Aorta (tissue), 5 donors: ENCODE data around the gene PRPH2. TPM values are rescaled to one million over a fixed set of nuclear protein-coding genes. Genes with fewer than 3 reads are reported as not detected.

Experiments used
- ATAC-seq: fragments of 200-7000 bp; cut with Tn5 transposase; one replicate; pipeline ENCODE4 v1.9.1; 2022; ENCODE audit warnings: moderate library complexity; ENCODE audit not compliant: low FRiP score
- DNase-seq, 2 donors: peaks; one replicate each; pipeline ENCODE4 v3.0.0-alpha.2; 2020
- H3K27ac ChIP-seq, 2 donors: one replicate each; pipeline ENCODE4 v1.5.1; 2013; ENCODE audit warnings: low read length in 2 of 2, mild to moderate bottlenecking in 2 of 2, moderate library complexity in 2 of 2, control low read depth in 1 of 2, inconsistent platforms in 1 of 2, low read depth in 1 of 2
- H3K27me3 ChIP-seq, 2 donors: one replicate each; pipeline ENCODE4 v1.6.1; 2013; ENCODE audit warnings: control low read depth in 1 of 2, low read length in 1 of 2, mild to moderate bottlenecking in 1 of 2, moderate library complexity in 1 of 2; ENCODE audit not compliant: insufficient read depth in 2 of 2, control insufficient read depth in 1 of 2
- H3K36me3 ChIP-seq, 2 donors: one replicate each; pipeline ENCODE4 v1.6.1; 2013; ENCODE audit warnings: control low read depth in 1 of 2, low read length in 1 of 2, mild to moderate bottlenecking in 1 of 2; ENCODE audit not compliant: insufficient read depth in 2 of 2, control insufficient read depth in 1 of 2
- H3K4me1 ChIP-seq, 2 donors: one replicate each; pipeline ENCODE4 v1.6.1; 2013; ENCODE audit warnings: low read length in 2 of 2, control low read depth in 1 of 2, mild to moderate bottlenecking in 1 of 2, moderate library complexity in 1 of 2; ENCODE audit not compliant: insufficient read depth in 2 of 2, control insufficient read depth in 1 of 2
- H3K4me3 ChIP-seq, 2 donors: one replicate each; pipeline ENCODE4 v1.5.1; 2013; ENCODE audit warnings: low read length in 2 of 2, control low read depth in 1 of 2, mild to moderate bottlenecking in 1 of 2
- H3K9me3 ChIP-seq: one replicate; pipeline ENCODE4 v1.6.1; 2013; ENCODE audit warnings: mild to moderate bottlenecking, low read length; ENCODE audit not compliant: control insufficient read depth
- WGBS, 2 donors: extraction: QIAGEN DNeasy Blood & Tissue Kit; methylation state at CpG; one replicate each; pipeline ENCODE4 v1.1.7; 2013; 5-methylcytosine and 5-hydroxymethylcytosine counted together
- intact Hi-C, 2 donors: fragments of 100-400 bp; cut with DNase I; formaldehyde crosslinking; loops; one replicate each; pipeline versions ENCODE4 v1.14.2 to v1.15.0; 2022
- long read RNA-seq, 2 donors: library from polyadenylated mRNA; unstranded; transcript quantifications; one replicate each; pipeline ENCODE4 v2.0.0, GENCODE V29; 2020 to 2021
- polyA plus RNA-seq, 2 donors: library from polyadenylated mRNA; stranded (reverse); fragments of 200-250 nt; gene quantifications; one replicate each; pipeline ENCODE4 v1.2.3, GENCODE V29; 2013
- total RNA-seq, 2 donors: library from RNA; stranded (reverse); fragmentation: NEBNext Ultra II Directional; extraction: Animal tissue kit (Norgen Biotek cat#: 25700); gene quantifications; one replicate each; pipeline ENCODE4 v1.2.1, GENCODE V29; 2021
- donor health status: healthy with polysubstance abuse.
- donor health status: Bipolar disorder and iron deficiency.
- donor health status: DM: no; HTN: no; CAD: no.
- donor health status: DM: no; HTN: no; CAD: no.
- donor health status: DM: yes; HTN: yes; CAD: no.

The PRPH2 gene, protein sequence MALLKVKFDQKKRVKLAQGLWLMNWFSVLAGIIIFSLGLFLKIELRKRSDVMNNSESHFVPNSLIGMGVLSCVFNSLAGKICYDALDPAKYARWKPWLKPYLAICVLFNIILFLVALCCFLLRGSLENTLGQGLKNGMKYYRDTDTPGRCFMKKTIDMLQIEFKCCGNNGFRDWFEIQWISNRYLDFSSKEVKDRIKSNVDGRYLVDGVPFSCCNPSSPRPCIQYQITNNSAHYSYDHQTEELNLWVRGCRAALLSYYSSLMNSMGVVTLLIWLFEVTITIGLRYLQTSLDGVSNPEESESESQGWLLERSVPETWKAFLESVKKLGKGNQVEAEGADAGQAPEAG
- total RNA-seq: 1 to 10 TPM; 1.4 to 2.8 TPM
- under 1 TPM in 1 of 2 donors, not detected in 1; 0.72 TPM for polyA plus RNA-seq
- long read RNA-seq, donor 1, partial matches to known transcripts: 2 of 3 reads
- long read RNA-seq, donor 1, other reads (novel, unspliced or antisense): 0 of 3 reads
- long read RNA-seq, donor 2, partial matches to known transcripts: 1 of 2 reads
- long read RNA-seq, donor 2, other reads (novel, unspliced or antisense): 1 of 2 reads

DNA sequence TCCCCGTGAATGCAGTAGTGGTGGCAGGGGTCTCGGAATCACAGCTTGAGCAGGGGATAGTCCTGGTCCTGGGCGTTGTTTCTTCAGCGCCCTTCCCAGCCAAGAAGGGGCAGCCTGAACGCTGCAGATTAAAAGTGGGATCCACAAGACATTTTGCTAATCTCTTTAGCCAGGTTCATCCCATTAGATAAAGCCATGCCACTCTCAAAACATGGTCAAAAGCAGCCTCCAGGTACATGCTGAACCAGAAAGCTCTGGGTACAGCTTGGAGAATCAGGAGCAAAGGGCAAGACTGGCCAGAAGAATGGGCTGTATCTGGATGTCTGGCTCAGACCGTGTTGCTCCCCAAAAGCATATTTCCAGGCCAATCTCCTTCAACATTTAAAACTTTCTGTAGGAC is at the start of gene PRPH2:
Gene PRPH2, minus strand, starts transcription at position 101 of the 400 bp plus-strand sequence. CDS start 263 bp downstream, outside the sequence.
- no peak for ATAC-seq
- peaks cover 0 to 4% of the 10 kb centered on the region in 2 donors for H3K4me1 ChIP-seq
- H3K4me3 ChIP-seq: no peak within 1 kb of the TSS
- WGBS, 2 donors: 94 to 95% methylated on average over 6 of the region's 6 CpGs
- H3K36me3 ChIP-seq: no peaks in the 10 kb centered on the region
- no peaks in the 10 kb centered on the region for H3K9me3 ChIP-seq
- H3K27ac ChIP-seq: no peak within 1 kb of the TSS
- DNase-seq: no peak
- no peaks in the 10 kb centered on the region for H3K27me3 ChIP-seq
- intact Hi-C loops: no loop called here

DNA sequence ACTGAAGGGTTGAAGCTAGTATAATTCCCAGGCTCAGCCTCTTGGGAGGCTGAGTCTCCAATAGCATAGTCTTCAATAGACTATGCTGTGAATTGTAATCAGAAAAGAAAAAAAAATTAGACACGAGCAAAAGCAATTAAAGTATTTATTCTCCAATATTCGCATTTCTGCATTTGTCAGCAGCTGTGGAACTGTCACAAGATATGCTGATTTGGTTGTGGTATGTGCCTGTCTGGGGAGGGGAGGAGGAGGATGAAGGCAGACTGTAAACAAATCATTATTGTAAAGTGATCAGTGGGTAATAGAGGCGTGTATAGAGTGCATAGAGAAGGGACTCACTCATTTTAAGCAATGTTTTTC is 49.3 kb upstream of the PRPH2 start:
- ATAC-seq: no peak
- 77 to 79% methylated on average over 3 of the region's 3 CpGs for WGBS, 2 donors
- no peak for DNase-seq
- Histone ChIP-seq H3K27me3 (no peaks in the 10 kb centered on the region), H3K9me3 (no peaks in the 10 kb centered on the region), H3K4me3 (no peak overlapping the region), H3K27ac (no peak overlapping the region), H3K36me3 (no peaks in the 10 kb centered on the region), H3K4me1 (no peaks in the 10 kb centered on the region)
- intact Hi-C loops: no loop called here

DNA sequence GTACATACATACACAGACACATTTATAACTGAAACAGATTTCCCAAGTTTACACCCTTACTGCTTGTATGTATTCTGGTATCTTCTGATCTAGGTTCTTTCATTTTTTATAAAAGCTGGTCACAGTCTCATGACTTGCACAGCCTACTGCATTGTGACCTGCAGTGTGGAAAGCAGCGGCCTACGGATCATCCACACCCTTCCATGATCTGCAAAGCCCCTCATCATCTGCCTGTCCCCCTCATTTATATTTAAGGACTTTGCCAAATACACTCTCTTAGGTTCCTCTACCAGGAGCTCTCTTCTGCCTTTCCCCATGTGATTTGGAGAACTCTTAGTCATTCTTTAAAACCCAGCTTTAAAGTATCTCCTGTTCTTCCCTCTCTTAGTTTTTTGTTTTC is 47.4 kb upstream of the PRPH2 start:
- Histone ChIP-seq H3K27me3 (no peaks in the 10 kb centered on the region), H3K4me1 (no peaks in the 10 kb centered on the region), H3K4me3 (no peak overlapping the region), H3K27ac (no peak overlapping the region), H3K9me3 (no peaks in the 10 kb centered on the region), H3K36me3 (no peaks in the 10 kb centered on the region)
- intact Hi-C loops: no loop called here
- ATAC-seq (no peak), DNase-seq (no peak)
- WGBS, 2 donors: 93 to 96% methylated on average over 2 of the region's 2 CpGs

DNA sequence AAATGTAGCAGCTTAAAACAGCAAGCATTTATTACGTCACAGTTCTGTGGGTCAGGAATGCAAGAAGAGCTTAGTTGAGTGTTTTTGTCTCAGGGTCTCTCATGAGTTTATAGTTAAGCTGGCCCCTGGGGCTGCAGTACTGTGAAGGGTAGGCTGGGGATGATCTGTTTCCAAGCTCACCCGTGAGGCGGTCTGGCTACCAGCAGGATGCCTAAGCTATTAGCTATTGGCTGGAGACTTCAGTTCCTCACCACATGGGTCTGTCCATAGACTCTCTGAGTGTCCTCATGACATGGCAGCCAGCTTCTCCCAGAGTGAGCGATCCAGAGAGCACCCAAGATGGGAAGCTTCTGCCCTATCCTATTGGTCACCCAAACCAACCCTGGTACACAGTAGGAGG is 46.7 kb upstream of the PRPH2 start:
- DNase-seq (no peak), ATAC-seq (no peak)
- Histone ChIP-seq H3K4me1 (no peaks in the 10 kb centered on the region), H3K27me3 (no peaks in the 10 kb centered on the region), H3K36me3 (no peaks in the 10 kb centered on the region), H3K9me3 (no peaks in the 10 kb centered on the region), H3K27ac (no peak overlapping the region), H3K4me3 (no peak overlapping the region)
- intact Hi-C loops: no loop called here
- 94 to 99% methylated on average over 4 of the region's 4 CpGs for WGBS, 2 donors

DNA sequence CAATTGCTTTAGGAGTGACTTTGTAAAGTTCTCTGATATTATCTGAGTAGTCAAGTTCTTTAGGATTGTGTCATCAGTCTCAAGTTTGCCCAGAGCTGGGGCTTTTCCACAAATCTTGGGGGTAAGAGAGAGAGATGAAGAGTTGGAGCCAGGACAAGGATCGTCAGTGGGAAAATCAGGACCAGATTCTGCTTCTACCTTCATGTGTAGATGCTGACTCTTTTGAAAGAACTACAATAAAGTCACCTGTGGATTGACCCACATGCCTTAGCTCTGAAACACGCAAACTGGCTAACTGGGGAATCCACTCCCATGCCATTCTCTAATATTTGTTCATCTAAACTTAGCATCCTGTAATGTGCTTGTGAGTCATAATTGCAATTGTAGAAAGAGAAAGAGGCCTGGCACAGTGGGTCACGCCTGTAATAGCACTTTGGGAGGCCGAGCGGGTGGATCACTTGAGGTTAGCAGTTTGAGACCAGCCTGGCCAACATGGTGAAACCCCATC is 43.8 kb upstream of the PRPH2 start:
- Histone ChIP-seq H3K9me3 (no peaks in the 10 kb centered on the region), H3K27ac (no peak overlapping the region), H3K4me3 (no peak overlapping the region), H3K4me1 (no peaks in the 10 kb centered on the region), H3K27me3 (no peaks in the 10 kb centered on the region), H3K36me3 (no peaks in the 10 kb centered on the region)
- DNase-seq (no peak), ATAC-seq (no peak)
- WGBS, 2 donors: 87 to 90% methylated on average over 5 of the region's 5 CpGs
- intact Hi-C loops: no loop called here

DNA sequence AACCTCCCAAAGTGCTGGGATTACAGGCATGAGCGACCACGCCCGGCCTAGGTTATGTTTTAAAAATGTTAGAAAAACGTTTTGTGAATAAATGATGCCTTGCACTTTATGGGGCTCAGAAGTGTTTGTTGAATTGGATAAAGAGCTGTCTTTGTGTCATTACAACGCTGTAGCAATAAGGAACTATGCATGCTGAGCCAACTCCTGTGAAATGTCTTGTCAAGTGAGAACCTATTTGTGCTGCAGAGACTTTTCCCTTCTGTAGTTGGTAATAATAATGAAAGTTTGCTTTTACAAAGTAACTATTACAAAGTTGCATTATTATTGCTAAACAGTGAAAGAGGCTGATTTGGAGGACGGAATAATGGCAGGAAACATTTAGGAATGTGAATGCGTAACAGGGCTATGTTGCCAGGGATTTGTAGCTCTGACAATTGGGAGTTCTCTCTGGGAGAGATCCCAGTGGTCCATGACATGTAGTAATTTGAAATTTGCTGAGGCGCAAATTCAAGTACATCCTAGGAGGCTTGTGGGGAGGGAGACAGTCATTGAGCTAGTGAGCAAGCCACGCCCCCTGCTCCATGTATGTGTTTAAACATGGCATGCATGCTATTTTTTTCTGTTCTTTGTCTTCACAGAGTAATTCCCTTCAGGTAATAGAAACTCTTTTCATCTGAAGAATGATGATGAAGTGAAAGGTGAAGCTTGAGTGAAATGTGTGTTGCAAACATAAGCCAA is 42.7 kb upstream of the PRPH2 start:
- intact Hi-C loops: no loop called here
- Histone ChIP-seq H3K36me3 (peaks cover 0 to 2% of the 10 kb centered on the region in 2 donors), H3K9me3 (no peaks in the 10 kb centered on the region), H3K4me3 (no peak overlapping the region), H3K4me1 (no peaks in the 10 kb centered on the region), H3K27me3 (no peaks in the 10 kb centered on the region), H3K27ac (no peak overlapping the region)
- WGBS, 2 donors: 89 to 90% methylated on average over 9 of the region's 9 CpGs
- ATAC-seq (no peak), DNase-seq (no peak)

DNA sequence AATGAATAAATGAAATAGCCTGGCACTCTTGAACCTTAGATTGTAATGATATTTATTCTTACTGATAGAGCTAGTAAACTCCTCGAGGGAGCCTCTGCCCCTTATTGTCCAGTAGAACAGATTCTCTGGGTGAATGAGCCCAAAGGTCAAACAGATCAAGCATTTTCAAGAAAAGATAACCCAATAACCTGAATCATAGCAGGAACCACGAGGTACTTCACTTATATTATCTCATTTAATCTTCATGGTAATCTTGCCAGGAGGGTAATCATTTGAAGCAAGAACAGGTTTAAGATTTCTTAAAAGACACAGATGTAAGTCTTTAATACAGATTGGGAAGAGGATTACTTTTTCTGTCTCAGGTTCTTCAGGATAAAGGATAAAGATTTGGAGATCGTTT is 40.6 kb upstream of the PRPH2 start:
- intact Hi-C loops: no loop called here
- Histone ChIP-seq H3K9me3 (no peaks in the 10 kb centered on the region), H3K4me1 (no peaks in the 10 kb centered on the region), H3K27me3 (no peaks in the 10 kb centered on the region), H3K4me3 (no peak overlapping the region), H3K27ac (no peak overlapping the region), H3K36me3 (peaks cover 0 to 2% of the 10 kb centered on the region in 2 donors)
- WGBS, 2 donors: 85 to 88% methylated on average over 3 of the region's 3 CpGs
- no peak for DNase-seq
- no peak for ATAC-seq

DNA sequence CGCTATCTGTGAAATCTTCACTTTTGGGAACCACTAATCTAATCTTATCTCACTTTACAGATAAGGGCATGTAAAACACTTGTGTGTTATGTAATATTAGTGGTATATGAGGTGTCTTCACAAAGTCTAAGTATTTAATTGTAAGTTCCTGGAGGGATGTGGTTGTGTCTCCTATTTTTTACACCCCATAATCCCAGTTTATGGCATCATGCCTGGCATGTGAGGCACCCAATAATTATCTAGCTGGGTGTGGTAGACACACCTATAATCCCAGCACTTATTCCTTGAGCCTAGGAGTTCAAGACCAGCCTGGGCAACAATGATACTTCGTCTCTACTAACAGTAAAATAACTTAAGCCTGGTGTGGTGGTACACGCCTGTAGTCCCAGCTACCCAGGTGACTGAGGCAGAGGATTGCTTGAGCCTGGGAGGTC is 40.0 kb upstream of the PRPH2 start:
- DNase-seq (no peak), ATAC-seq (no peak)
- 85 to 95% methylated on average over 3 of the region's 3 CpGs for WGBS, 2 donors
- Histone ChIP-seq H3K27me3 (no peaks in the 10 kb centered on the region), H3K4me1 (no peaks in the 10 kb centered on the region), H3K27ac (no peak overlapping the region), H3K4me3 (no peak overlapping the region), H3K36me3 (peaks cover 0 to 2% of the 10 kb centered on the region in 2 donors), H3K9me3 (no peaks in the 10 kb centered on the region)
- intact Hi-C loops: no loop called here
